ENCODE data around the gene HOXD9. TPM values are rescaled to one million over a fixed set of nuclear protein-coding genes. Genes with fewer than 3 reads are reported as not detected.

Gene HOXD9
- polyA plus RNA-seq, 1 donor from 2014 or later: not detected

DNA sequence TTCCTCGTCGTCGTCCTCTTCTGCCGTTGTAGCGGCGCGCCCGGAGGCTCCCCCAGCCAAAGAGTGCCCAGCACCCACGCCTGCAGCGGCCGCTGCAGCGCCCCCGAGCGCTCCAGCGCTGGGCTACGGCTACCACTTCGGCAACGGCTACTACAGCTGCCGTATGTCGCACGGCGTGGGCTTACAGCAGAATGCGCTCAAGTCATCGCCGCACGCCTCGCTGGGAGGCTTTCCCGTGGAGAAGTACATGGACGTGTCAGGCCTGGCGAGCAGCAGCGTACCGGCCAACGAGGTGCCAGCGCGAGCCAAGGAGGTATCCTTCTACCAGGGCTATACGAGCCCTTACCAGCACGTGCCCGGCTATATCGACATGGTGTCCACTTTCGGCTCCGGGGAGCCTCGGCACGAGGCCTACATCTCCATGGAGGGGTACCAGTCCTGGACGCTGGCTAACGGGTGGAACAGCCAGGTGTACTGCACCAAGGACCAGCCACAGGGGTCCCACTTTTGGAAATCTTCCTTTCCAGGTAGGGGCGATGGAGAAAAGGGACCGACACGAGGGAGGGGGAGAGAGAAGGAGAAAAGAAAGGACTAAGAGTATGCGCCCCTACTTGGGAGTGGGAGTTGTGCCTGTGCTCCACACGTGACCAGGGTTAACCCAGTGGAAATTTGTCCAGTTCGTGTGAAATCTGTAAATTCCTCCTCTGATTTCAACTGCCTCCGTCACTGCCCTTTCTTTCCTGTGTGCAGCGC lies 29.2 kb upstream of the HOXD9 start:
- no peaks in the 10 kb centered on the region for H3F3A ChIP-seq (ENCODE audit: insufficient read depth, low read length, poor library complexity, severe bottlenecking)
- H3K4me2 ChIP-seq (ENCODE audit: low read length): no peak overlapping the region
- no peaks in the 10 kb centered on the region for H3K9me3 ChIP-seq (ENCODE audit: low read length)
- no peak overlapping the region for H3K27ac ChIP-seq (ENCODE audit: low read length)
- TF ChIP-seq, protein P1, sequence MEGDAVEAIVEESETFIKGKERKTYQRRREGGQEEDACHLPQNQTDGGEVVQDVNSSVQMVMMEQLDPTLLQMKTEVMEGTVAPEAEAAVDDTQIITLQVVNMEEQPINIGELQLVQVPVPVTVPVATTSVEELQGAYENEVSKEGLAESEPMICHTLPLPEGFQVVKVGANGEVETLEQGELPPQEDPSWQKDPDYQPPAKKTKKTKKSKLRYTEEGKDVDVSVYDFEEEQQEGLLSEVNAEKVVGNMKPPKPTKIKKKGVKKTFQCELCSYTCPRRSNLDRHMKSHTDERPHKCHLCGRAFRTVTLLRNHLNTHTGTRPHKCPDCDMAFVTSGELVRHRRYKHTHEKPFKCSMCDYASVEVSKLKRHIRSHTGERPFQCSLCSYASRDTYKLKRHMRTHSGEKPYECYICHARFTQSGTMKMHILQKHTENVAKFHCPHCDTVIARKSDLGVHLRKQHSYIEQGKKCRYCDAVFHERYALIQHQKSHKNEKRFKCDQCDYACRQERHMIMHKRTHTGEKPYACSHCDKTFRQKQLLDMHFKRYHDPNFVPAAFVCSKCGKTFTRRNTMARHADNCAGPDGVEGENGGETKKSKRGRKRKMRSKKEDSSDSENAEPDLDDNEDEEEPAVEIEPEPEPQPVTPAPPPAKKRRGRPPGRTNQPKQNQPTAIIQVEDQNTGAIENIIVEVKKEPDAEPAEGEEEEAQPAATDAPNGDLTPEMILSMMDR (IDR thresholded peaks at IDR 0.05; ENCODE audit: poor library complexity, severe bottlenecking): peak; percentile 39
- no peak for TF ChIP-seq MXI1 (conservative IDR thresholded peaks at IDR 0.05; ENCODE audit: poor library complexity, severe bottlenecking)
- TF ChIP-seq EP300 (conservative IDR thresholded peaks at IDR 0.05; ENCODE audit: poor library complexity, severe bottlenecking): no peak
- peak; percentile 30 for TF ChIP-seq SMC3 (conservative IDR thresholded peaks at IDR 0.05; ENCODE audit: poor library complexity)
- TF ChIP-seq RAD21 (conservative IDR thresholded peaks at IDR 0.05): no peak
- no peaks in the 10 kb centered on the region for H3K36me3 ChIP-seq (ENCODE audit: insufficient read depth, low read length)
- no peaks in the 10 kb centered on the region for H4K20me1 ChIP-seq (ENCODE audit: insufficient read depth)
- H3K4me3 ChIP-seq (ENCODE audit: low read length): peak overlapping the region; percentile 58
- H3K79me2 ChIP-seq (replicated peaks; ENCODE audit: insufficient read depth, low read length): no peaks in the 10 kb centered on the region
- H3K9me2 ChIP-seq (ENCODE audit: insufficient read depth, low read length): no peaks in the 10 kb centered on the region
- no peak overlapping the region for H2AFZ ChIP-seq (ENCODE audit: low read depth, low read length)
- no peak overlapping the region for H3K9ac ChIP-seq (ENCODE audit: low read length)
- H3K27me3 ChIP-seq (ENCODE audit: insufficient read depth, low read depth, low read length): peaks cover 99% of the 10 kb centered on the region

DNA sequence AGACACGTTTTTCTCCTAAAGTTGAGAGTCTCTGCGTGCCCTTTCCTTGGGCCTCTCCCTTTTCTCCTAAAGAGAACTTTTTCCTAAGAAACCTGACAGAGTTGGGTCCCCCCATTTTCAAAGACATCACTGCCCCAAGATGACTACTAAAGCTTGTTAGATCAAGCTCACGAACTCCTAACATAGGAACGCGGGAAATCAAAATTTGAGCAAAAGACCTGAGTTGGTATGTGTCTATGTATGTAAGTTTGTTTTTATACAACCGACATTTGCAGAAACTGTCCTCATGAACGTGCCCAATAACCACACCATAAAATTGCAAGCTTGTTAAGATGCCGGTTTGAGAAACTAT lies 28.6 kb upstream of the HOXD9 start:
- no peak overlapping the region for H3K9ac ChIP-seq (ENCODE audit: low read length)
- H3K36me3 ChIP-seq (ENCODE audit: insufficient read depth, low read length): no peaks in the 10 kb centered on the region
- no peak overlapping the region for H2AFZ ChIP-seq (ENCODE audit: low read depth, low read length)
- TF ChIP-seq SMC3 (conservative IDR thresholded peaks at IDR 0.05; ENCODE audit: poor library complexity) (no peak), TAF1 (IDR thresholded peaks at IDR 0.05; ENCODE audit: low read depth) (no peak), POLR2AphosphoS5 (IDR thresholded peaks at IDR 0.05) (no peak)
- H3K27me3 ChIP-seq (ENCODE audit: insufficient read depth, low read depth, low read length): peaks cover 99% of the 10 kb centered on the region
- H3F3A ChIP-seq (ENCODE audit: insufficient read depth, low read length, poor library complexity, severe bottlenecking): no peaks in the 10 kb centered on the region
- H3K4me2 ChIP-seq (ENCODE audit: low read length): no peak overlapping the region
- no peaks in the 10 kb centered on the region for H3K79me2 ChIP-seq (replicated peaks; ENCODE audit: insufficient read depth, low read length)
- no peaks in the 10 kb centered on the region for H3K9me2 ChIP-seq (ENCODE audit: insufficient read depth, low read length)
- H3K27ac ChIP-seq (ENCODE audit: low read length): no peak overlapping the region
- H4K20me1 ChIP-seq (ENCODE audit: insufficient read depth): no peaks in the 10 kb centered on the region
- no peaks in the 10 kb centered on the region for H3K9me3 ChIP-seq (ENCODE audit: low read length)
- H3K4me3 ChIP-seq (ENCODE audit: low read length): no peak overlapping the region

DNA sequence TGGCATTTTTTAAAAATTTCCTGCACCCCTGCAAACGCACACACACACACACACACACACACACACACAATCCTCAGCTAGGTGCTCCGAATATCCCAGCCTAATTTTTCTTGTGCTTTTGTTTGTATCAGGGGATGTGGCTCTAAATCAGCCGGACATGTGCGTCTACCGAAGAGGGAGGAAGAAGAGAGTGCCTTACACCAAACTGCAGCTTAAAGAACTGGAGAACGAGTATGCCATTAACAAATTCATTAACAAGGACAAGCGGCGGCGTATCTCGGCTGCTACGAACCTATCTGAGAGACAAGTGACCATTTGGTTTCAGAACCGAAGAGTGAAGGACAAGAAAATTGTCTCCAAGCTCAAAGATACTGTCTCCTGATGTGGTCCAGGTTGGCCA lies 28.2 kb upstream of the HOXD9 start:
- H3K36me3 ChIP-seq (ENCODE audit: insufficient read depth, low read length): no peaks in the 10 kb centered on the region
- no peaks in the 10 kb centered on the region for H3K79me2 ChIP-seq (replicated peaks; ENCODE audit: insufficient read depth, low read length)
- no peak overlapping the region for H3K9ac ChIP-seq (ENCODE audit: low read length)
- no peaks in the 10 kb centered on the region for H4K20me1 ChIP-seq (ENCODE audit: insufficient read depth)
- no peaks in the 10 kb centered on the region for H3K9me3 ChIP-seq (ENCODE audit: low read length)
- no peaks in the 10 kb centered on the region for H3K9me2 ChIP-seq (ENCODE audit: insufficient read depth, low read length)
- peaks cover 99% of the 10 kb centered on the region for H3K27me3 ChIP-seq (ENCODE audit: insufficient read depth, low read depth, low read length)
- H3F3A ChIP-seq (ENCODE audit: insufficient read depth, low read length, poor library complexity, severe bottlenecking): no peaks in the 10 kb centered on the region
- H3K27ac ChIP-seq (ENCODE audit: low read length): no peak overlapping the region
- no peak for TF ChIP-seq MXI1 (conservative IDR thresholded peaks at IDR 0.05; ENCODE audit: poor library complexity, severe bottlenecking)
- TF ChIP-seq, protein P2, sequence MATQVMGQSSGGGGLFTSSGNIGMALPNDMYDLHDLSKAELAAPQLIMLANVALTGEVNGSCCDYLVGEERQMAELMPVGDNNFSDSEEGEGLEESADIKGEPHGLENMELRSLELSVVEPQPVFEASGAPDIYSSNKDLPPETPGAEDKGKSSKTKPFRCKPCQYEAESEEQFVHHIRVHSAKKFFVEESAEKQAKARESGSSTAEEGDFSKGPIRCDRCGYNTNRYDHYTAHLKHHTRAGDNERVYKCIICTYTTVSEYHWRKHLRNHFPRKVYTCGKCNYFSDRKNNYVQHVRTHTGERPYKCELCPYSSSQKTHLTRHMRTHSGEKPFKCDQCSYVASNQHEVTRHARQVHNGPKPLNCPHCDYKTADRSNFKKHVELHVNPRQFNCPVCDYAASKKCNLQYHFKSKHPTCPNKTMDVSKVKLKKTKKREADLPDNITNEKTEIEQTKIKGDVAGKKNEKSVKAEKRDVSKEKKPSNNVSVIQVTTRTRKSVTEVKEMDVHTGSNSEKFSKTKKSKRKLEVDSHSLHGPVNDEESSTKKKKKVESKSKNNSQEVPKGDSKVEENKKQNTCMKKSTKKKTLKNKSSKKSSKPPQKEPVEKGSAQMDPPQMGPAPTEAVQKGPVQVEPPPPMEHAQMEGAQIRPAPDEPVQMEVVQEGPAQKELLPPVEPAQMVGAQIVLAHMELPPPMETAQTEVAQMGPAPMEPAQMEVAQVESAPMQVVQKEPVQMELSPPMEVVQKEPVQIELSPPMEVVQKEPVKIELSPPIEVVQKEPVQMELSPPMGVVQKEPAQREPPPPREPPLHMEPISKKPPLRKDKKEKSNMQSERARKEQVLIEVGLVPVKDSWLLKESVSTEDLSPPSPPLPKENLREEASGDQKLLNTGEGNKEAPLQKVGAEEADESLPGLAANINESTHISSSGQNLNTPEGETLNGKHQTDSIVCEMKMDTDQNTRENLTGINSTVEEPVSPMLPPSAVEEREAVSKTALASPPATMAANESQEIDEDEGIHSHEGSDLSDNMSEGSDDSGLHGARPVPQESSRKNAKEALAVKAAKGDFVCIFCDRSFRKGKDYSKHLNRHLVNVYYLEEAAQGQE (IDR thresholded peaks at IDR 0.05; ENCODE audit: borderline replicate concordance): no peak
- no peak for TF ChIP-seq TAF1 (IDR thresholded peaks at IDR 0.05; ENCODE audit: low read depth)
- TF ChIP-seq POLR2AphosphoS5 (IDR thresholded peaks at IDR 0.05): no peak
- H3K4me3 ChIP-seq (ENCODE audit: low read length): no peak overlapping the region
- no peak overlapping the region for H3K4me2 ChIP-seq (ENCODE audit: low read length)
- no peak overlapping the region for H2AFZ ChIP-seq (ENCODE audit: low read depth, low read length)

Measured in neural cell (in vitro differentiated cells).